Breast epithelium (tissue), 4 donors: ENCODE data around the gene RAP2A. TPM values are rescaled to one million over a fixed set of nuclear protein-coding genes. Genes with fewer than 3 reads are reported as not detected.

Experiments
- DNase-seq, 2 donors: peaks; one replicate each; pipeline ENCODE4 v3.0.0-alpha.2; 2019; ENCODE audit warnings: low spot score in 2 of 2
- H3K27ac ChIP-seq, 2 donors: fragments of 200-600 bp; sonication (generic) in 1 of 2; one replicate each; pipeline ENCODE4 v1.5.1; 2016 to 2019; ENCODE audit warnings: mild to moderate bottlenecking in 1 of 2
- H3K27me3 ChIP-seq, 2 donors: fragments of 200-600 bp; sonication (generic) in 1 of 2; one replicate each; pipeline versions ENCODE4 v1.5.1 to v1.6.0; 2017 to 2019; ENCODE audit warnings: control low read depth in 1 of 2, mild to moderate bottlenecking in 1 of 2
- H3K36me3 ChIP-seq: fragments of 200-600 bp; one replicate; pipeline ENCODE4 v1.5.1; 2019
- H3K4me1 ChIP-seq, 2 donors: fragments of 200-600 bp; sonication (generic); one replicate each; pipeline ENCODE4 v1.5.1; 2016 to 2019; ENCODE audit warnings: control low read depth in 1 of 2
- H3K4me3 ChIP-seq, 3 donors: fragments of 200-600 bp; sonication (generic); 1 replicate in 2 of 3; 2 replicates in 1 of 3; pipeline ENCODE4 v1.5.1; 2016 to 2019; ENCODE audit warnings: mild to moderate bottlenecking in 3 of 3, moderate library complexity in 2 of 3
- H3K9me3 ChIP-seq, 2 donors: fragments of 200-600 bp; sonication (generic) in 1 of 2; one replicate each; pipeline ENCODE4 v1.5.1; 2016 to 2019; ENCODE audit warnings: control low read depth in 1 of 2
- POLR2A ChIP-seq: fragments of 450-650 bp; IDR thresholded peaks from one replicate; pipeline ENCODE4 v1.6.1; 2016; ENCODE audit warnings: antibody characterized with exemption, mild to moderate bottlenecking, moderate library complexity
- POLR2AphosphoS5 ChIP-seq, 3 donors: sonication (generic); formaldehyde crosslinking; IDR thresholded peaks; one replicate each; pipeline ENCODE4 v1.6.1; 2017; ENCODE audit warnings: antibody characterized with exemption in 3 of 3
- intact Hi-C: fragments of 100-400 bp; cut with DNase I; formaldehyde crosslinking; loops from one replicate; pipeline ENCODE4 v1.15.1; 2023; ENCODE audit warnings: low total_unique reads
- total RNA-seq, 3 donors: library from RNA; depleted of rRNA; stranded (reverse); fragments of >200 nt; gene quantifications; one replicate each; pipeline ENCODE4 v1.1.0, GENCODE V29; 2016
- TF ChIP-seq, protein P1 (sequence below), 3 donors: fragments of 450-650 bp; IDR thresholded peaks; one replicate each; pipeline ENCODE4 v1.5.1; 2016 to 2017; ENCODE audit warnings: antibody characterized with exemption in 3 of 3, mild to moderate bottlenecking in 3 of 3, moderate library complexity in 3 of 3

RAP2A gene
- total RNA-seq, 3 donors from 2014 or later = 19.0 to 32.8 (median 20.0) TPM

DNA sequence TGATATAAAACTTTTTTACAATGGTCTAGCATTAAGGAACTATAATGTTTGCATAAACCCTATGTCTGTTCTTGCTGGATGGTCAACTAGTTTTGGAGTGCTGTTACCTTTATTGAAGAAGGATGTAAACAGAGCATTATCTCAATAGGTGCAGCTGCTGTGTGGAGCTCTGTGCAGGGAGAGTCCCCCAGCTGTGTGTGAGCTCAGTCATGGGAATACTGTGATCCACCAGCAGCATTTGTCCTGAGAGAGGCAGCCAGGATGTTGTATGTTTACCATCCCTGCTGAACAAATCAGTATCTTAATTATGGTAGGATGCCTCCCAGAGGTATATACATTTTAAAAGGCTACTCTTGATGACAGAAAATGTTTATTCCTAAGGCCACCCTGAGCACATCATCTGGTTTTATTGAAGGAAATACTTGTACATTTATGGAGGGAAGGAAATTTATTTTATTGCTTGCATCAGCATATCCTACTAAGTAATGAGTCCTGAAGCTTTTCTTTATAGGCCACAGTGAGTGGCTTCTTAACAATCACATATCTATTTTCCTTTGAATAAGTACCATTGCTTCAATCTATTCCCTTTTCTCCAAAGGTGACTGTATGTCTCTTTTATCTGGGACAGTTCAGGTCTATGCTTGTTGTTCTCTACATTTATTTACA, 11.7 kb downstream of the RAP2A start:
- no peak for DNase-seq
- intact Hi-C loops = no loop called here
- no peak overlapping the region for H3K27ac ChIP-seq
- H3K36me3 ChIP-seq = no peaks in the 10 kb centered on the region
- H3K4me3 ChIP-seq = no peak overlapping the region
- TF ChIP-seq POLR2AphosphoS5 (IDR thresholded peaks at IDR 0.05) (no peak), POLR2A (no peak)
- TF ChIP-seq, protein P1, sequence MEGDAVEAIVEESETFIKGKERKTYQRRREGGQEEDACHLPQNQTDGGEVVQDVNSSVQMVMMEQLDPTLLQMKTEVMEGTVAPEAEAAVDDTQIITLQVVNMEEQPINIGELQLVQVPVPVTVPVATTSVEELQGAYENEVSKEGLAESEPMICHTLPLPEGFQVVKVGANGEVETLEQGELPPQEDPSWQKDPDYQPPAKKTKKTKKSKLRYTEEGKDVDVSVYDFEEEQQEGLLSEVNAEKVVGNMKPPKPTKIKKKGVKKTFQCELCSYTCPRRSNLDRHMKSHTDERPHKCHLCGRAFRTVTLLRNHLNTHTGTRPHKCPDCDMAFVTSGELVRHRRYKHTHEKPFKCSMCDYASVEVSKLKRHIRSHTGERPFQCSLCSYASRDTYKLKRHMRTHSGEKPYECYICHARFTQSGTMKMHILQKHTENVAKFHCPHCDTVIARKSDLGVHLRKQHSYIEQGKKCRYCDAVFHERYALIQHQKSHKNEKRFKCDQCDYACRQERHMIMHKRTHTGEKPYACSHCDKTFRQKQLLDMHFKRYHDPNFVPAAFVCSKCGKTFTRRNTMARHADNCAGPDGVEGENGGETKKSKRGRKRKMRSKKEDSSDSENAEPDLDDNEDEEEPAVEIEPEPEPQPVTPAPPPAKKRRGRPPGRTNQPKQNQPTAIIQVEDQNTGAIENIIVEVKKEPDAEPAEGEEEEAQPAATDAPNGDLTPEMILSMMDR (IDR thresholded peaks at IDR 0.05) = no peak
- H3K9me3 ChIP-seq = no peaks in the 10 kb centered on the region
- no peaks in the 10 kb centered on the region for H3K4me1 ChIP-seq
- no peaks in the 10 kb centered on the region for H3K27me3 ChIP-seq

DNA sequence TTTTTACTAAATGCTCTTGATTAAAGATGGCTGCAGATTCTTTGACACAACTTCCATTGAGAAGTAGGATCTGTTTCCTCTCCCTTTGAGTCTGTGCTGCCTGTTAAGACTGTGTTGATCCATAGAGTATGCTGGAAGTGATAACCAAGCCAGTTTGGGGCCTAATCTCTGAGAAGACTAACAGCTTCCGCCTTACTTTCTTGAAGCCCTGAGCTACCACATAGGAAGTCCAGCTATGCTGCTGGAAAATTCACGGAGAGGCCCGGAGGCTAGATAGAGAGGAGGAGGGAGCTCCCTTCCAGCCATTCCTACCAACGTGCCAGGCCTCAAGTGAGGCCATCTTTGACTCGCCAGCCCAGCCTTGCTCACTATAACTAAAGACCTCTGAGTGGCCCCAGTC, 12.5 kb downstream of the RAP2A start:
- Histone ChIP-seq H3K9me3 (no peaks in the 10 kb centered on the region), H3K36me3 (no peaks in the 10 kb centered on the region), H3K4me3 (no peak overlapping the region), H3K27me3 (no peaks in the 10 kb centered on the region), H3K4me1 (no peaks in the 10 kb centered on the region), H3K27ac (no peak overlapping the region)
- DNase-seq = no peak
- intact Hi-C loops = no loop called here
- TF ChIP-seq POLR2AphosphoS5 (IDR thresholded peaks at IDR 0.05) = no peak
- no peak for TF ChIP-seq POLR2A
- TF ChIP-seq, protein P1 (IDR thresholded peaks at IDR 0.05) = no peak

DNA sequence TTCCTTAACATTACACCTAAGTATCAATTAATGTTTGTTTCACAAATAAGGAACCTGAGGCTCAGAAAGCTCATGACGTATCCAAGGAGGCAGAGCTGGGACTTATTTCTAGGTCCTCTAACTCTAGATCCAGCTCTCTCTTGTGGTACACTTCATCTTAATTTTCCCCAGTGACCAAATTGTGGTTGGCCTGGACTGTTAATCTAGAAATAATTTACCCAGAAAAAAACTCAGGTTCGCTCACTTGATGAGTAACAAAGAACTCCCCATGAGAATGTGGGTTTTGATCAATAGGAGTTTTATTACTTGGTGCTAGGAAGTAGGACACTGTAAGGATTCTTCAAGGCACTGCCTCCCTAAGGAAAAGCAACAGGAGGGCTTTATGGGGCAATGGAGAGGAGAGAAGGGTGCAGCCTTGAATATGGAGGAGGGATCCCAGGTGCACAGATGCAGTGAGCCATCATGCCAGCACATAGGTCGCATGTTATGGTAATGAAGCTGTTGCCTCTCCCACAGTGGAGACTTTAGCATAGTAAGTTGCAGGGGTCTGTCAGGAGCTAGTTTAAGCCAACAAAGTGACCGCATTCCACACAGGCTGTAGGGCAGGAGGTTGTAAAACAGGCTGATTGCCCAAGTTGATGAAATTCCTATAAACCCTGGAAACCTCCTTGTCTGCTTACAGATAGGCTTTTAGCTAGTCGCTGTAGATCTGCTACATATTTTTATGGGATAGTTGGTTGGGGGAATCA, 14.7 kb downstream of the RAP2A start:
- Histone ChIP-seq H3K36me3 (no peaks in the 10 kb centered on the region), H3K4me1 (no peaks in the 10 kb centered on the region), H3K4me3 (no peak overlapping the region), H3K27me3 (no peaks in the 10 kb centered on the region), H3K27ac (no peak overlapping the region), H3K9me3 (no peaks in the 10 kb centered on the region)
- intact Hi-C loops = no loop called here
- no peak for DNase-seq
- TF ChIP-seq, protein P1 (IDR thresholded peaks at IDR 0.05) = no peak
- TF ChIP-seq POLR2AphosphoS5 (IDR thresholded peaks at IDR 0.05) = no peak
- TF ChIP-seq POLR2A = no peak

DNA sequence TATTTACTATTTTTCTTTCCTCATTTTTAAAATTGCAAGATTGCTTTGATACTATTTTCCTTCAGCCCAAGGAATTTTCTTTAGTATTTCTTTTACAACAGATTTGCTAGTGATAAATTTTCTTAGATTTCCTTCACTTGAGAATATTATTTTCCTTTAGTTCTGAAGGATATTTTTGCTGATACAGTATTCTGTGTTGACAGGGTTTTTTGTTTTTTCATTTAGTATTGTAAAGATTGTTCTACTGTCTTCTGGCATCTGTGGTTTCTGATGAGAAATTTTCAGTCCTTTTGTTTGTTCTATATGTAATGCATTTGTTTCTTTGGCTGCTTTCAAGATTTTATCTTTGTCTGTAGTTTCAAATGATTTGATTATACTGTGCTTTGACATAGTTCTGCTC, 20.7 kb downstream of the RAP2A start:
- DNase-seq = no peak
- H3K4me1 ChIP-seq = no peaks in the 10 kb centered on the region
- no peaks in the 10 kb centered on the region for H3K36me3 ChIP-seq
- H3K9me3 ChIP-seq = peaks cover 0 to 4% of the 10 kb centered on the region in 2 donors
- H3K27me3 ChIP-seq = no peaks in the 10 kb centered on the region
- TF ChIP-seq POLR2A (no peak), POLR2AphosphoS5 (IDR thresholded peaks at IDR 0.05) (no peak)
- TF ChIP-seq, protein P1 (IDR thresholded peaks at IDR 0.05) = no peak
- intact Hi-C loops = no loop called here
- no peak overlapping the region for H3K4me3 ChIP-seq
- no peak overlapping the region for H3K27ac ChIP-seq

DNA sequence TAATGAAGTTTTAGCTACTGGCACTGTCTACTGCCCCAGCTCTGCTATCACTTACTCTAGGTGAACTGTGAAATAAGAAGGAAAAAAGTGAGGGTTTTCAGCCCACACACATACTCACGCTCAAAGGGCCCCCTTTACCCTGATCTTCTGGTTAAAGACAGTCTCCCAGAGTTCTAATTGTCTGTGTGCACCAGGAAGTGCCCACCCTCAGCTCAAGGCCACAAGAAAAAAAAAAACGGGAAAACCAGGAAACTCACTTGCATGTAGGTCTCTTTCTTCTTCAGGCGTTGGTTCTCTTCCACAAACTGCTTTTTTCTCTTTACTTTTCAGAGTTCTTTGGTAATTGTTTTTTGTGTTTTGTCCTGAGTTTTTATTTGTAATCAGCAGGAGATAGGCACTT, 22.1 kb downstream of the RAP2A start:
- TF ChIP-seq POLR2A = no peak
- TF ChIP-seq, protein P1 (IDR thresholded peaks at IDR 0.05) = no peak
- TF ChIP-seq POLR2AphosphoS5 (IDR thresholded peaks at IDR 0.05) = no peak
- Histone ChIP-seq H3K36me3 (no peaks in the 10 kb centered on the region), H3K27me3 (no peaks in the 10 kb centered on the region), H3K27ac (no peak overlapping the region), H3K9me3 (peaks cover 0 to 4% of the 10 kb centered on the region in 2 donors), H3K4me1 (no peaks in the 10 kb centered on the region), H3K4me3 (no peak overlapping the region)
- intact Hi-C loops = no loop called here
- no peak for DNase-seq
